GM18861 (cell line): ENCODE measurements around the gene KIR3DL1.
"Not testable (repeated sequence)": the region's sequence is repeated elsewhere in the genome, so short reads cannot be mapped to it uniquely, and the experiment has no call there.

Experiments
- ATAC-seq: cut with Tn5 transposase; IDR thresholded peaks from one replicate; pipeline ENCODE4 v1.9.1; 2021; ENCODE audit not compliant: unreplicated experiment

The KIR3DL1 gene

DNA sequence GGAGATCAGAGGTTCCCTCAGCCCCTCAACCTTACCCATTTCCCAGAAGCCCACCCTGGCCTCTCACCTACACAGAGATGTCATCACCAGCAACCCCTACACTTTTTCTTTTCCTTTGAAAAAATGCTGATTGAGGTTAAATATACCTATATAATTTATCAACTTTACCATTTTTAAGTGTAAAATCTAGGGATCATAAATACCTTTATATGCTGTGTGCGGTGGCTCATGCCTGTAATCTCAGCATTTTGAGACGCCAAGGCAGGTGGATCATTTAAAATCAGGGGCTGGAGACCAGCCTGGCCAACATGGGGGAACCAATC, 9.8 kb upstream of the KIR3DL1 start:
- ATAC-seq: no peak

DNA sequence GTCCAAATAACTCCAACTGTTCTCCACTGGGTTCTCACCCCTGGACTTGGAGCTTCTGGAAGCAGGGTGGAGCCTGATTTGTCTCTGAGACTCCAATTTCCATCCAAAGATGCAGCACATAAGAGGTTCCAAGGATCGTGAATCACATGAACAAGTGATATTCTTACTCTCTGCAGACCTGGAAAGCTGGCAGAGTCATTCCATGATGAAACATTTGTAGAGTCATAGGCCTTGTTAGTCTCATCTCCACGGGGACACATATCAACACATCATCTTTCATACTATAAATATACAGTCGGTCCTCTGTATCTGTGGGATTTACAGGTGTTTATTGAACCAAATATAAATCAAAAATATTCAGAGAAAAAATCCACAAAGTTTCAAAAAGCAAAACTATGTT, 1.7 kb upstream of the KIR3DL1 start:
- ATAC-seq: not testable (repeated sequence)

DNA sequence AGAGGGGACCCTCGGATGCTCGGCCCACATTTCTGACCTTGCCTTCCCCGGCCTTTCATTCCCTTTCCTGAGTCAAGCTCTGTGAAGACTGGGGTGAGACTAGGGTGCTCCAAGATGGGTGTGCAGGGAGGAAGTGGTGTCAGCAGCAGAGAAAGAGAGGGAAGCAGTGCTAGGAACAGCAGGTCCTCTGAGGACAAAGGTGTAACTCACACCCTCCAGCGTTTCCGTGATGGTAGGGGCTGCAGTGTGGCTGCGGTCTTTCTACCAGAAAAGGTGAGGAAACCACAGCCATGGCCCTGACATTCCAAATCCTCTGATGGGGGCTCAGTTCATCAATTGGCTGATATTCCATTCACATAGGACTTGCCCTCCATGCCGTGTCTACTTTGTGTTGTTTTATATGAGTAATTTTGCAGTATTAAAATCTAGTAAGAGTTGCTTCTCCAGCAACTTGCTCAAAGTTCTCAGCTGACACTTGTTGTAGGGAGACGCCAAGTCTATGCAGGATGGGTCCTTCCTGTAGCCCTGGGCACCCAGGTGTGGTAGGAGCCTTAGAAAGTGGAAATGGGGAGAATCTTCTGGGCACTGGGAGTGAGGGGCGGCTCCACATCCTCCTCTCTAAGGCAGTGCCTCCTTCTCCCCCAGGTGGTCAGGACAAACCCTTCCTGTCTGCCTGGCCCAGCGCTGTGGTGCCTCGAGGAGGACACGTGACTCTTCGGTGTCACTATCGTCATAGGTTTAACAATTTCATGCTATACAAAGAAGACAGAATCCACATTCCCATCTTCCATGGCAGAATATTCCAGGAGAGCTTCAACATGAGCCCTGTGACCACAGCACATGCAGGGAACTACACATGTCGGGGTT, 1.6 kb downstream of the KIR3DL1 start:
- ATAC-seq: no peak

DNA sequence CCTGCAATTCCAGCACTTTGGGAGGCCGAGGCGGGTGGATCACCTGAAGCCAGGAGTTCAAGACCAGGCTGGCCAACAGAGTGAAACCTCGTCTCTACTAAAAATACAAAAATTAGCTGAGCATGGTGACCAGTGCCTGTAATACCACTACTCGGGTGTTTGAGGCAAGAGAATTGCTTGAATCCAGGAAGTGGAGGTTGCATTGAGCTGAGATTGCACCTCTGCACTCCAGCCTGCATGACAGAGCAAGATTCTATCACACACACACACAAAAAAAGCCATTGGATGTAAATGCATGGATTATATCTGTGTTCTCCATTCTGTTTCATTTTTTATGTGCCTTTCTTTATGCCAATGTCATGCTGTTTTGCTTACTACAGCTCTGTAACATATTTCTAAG, 8.1 kb downstream of the KIR3DL1 start:
- not testable (repeated sequence) for ATAC-seq

DNA sequence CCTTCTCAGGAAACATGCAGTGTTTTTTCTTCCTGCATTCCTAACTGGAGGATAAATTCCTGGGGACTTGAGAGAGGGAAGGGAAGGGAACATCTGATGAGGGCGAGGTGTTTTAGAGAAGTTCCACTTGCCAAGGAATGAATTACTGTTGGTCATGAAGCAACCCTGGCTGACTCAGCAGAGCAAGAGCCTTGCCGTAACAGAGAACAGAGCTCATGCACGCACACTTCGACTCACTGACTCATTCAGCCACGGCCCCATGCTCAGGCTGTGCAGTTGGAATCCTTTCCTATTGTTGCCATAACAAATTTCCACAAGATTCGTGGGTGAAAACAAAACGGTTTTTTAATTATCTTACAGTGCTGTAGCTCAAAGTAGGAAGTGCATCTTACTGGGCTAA, 9.1 kb downstream of the KIR3DL1 start:
- ATAC-seq: not testable (repeated sequence)

DNA sequence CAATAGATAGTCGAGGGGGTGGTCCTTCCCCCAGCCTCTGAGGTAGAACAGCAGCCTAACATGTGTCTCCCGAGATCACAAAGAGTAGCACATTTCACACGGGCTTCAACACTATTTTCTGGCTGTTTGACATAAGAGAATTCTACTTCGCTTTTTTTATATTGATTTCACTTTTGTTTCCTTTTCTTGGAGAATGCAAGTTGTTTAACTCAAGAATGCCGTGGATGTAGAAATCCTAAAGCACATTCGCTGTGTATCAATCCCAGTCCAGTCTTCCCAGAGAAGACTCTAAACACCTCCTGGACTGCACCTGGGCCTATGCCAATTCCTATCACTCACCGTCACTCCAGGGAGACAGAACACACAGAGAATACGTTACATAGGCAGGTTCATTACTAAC, 11.8 kb downstream of the KIR3DL1 start:
- not testable (repeated sequence) for ATAC-seq

DNA sequence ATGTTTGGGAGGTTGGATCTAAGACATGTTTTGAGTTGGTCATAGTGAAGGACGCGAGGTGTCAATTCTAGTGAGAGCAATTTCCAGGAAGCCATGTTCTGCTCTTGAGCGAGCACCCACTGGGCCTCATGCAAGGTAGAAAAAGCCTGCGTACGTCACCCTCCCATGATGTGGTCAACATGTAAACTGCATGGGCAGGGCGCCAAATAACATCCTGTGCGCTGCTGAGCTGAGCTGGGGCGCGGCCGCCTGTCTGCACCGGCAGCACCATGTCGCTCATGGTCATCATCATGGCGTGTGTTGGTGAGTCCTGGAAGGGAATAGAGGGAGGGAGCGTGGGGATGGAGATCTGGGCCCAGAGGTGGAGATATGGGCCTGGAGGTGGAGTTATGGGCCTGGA, 16.2 kb downstream of the KIR3DL1 start, which contains the start of gene KIR2DS4:
Gene KIR2DS4 (plus strand): TSS at position 181 of the 400 bp plus-strand sequence.
- ATAC-seq: not testable (repeated sequence)

DNA sequence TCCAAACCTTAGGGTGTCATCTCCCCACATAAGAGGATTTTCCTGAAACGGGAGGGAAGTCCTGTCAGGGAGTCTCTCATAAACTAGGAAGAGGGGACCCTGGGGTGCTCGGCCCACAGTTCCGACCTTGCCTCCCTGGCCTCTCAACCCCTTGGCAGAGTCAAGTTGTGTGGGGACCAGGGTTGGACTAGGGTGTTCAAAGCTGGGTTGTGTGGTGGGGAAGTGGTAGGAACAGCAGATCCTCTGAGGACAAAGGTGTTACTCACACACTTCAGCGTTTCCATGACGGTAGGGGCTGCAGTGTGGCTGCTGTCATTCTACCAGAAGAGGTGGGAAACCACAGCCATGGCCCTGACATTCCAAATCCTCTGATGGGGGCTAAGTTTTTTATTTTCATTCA, 18.9 kb downstream of the KIR3DL1 start:
- ATAC-seq: not testable (repeated sequence)

DNA sequence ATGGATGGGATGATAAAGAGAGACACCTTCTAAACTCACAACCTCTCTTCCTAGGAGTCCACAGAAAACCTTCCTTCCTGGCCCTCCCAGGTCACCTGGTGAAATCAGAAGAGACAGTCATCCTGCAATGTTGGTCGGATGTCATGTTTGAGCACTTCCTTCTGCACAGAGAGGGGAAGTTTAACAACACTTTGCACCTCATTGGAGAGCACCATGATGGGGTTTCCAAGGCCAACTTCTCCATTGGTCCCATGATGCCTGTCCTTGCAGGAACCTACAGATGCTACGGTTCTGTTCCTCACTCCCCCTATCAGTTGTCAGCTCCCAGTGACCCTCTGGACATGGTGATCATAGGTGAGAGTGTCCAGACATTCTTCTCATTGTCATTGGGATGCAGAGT, 21.3 kb downstream of the KIR3DL1 start:
- ATAC-seq: not testable (repeated sequence)

DNA sequence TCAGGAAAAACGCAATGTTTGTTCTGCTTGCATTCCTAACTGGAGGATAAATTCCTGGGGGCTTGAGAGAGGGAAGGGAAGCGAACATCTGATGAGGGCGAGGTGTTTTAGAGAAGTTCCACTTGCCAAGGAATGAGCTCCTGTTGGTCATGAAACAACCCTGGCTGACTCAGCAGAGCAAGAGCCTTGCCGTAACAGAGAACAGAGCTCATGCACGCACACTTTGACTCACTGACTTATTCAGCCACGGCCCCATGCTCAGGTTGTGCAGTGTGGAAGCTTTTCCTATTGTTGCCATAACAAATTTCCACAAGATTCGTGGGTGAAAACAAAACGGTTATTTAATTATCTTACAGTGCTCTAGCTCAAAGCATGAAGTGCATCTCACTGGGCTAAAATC, 26.9 kb downstream of the KIR3DL1 start:
- not testable (repeated sequence) for ATAC-seq

DNA sequence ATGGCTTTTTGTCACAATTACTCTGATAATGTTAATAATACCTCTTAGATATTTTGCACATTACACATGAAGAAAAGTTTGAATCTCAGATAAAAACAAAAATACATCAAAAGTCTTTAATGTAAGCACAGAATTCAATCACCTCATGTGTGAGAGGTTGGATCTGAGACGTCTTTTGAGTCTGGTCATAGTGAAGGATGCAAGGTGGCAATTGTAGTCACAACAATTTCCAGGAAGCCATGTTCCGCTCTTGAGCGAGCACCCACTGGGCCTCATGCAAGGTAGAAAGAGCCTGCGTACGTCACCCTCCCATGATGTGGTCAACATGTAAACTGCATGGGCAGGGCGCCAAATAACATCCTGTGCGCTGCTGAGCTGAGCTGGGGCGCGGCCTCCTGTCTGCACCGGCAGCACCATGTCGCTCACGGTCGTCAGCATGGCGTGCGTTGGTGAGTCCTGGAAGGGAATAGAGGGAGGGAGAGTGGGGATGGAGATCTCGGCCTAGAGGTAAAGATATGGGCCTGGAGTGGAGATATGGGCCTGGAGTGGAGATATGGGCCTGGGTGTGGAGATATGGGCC, 33.9 kb downstream of the KIR3DL1 start, which contains the start of gene KIR3DL2:
Gene KIR3DL2 (plus strand): TSS at position 383 of the 580 bp plus-strand sequence. CDS start 33 bp downstream, at position 416.
- not testable (repeated sequence) for ATAC-seq

DNA sequence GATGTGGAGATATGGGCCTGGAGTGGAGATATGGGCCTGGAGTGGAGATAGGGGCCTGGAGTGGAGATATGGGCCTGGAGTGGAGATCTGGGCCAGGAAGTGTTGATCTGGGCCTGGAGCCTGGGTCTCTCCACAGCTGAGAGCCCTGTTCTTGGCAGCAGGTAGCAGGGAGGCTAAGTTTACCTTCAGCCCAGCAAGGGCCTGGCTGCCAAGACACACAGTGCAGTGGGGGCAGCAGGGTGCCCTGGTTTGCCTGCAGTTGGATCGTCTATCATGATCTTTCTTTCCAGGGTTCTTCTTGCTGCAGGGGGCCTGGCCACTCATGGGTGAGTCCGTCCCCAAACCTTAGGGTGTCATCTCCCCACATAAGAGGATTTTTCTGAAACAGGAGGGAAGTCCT, 34.7 kb downstream of the KIR3DL1 start:
- no peak for ATAC-seq

DNA sequence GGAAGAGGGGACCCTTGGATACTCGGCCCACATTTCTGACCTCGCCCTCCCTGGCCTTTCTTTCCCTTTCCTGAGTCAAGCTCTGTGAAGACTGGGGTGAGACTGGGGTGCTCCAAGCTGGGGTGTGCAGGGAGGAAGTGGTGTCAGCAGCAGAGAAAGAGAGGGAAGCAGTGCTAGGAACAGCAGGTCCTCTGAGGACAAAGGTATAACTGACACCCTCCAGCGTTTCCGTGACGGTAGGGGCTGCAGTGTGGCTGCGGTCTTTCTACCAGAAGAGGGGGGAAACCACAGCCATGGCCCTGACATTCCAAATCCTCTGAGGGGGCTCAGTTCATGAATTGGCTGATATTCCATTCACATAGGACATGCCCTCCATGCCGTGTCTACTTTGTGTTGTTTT, 35.1 kb downstream of the KIR3DL1 start:
- no peak for ATAC-seq

DNA sequence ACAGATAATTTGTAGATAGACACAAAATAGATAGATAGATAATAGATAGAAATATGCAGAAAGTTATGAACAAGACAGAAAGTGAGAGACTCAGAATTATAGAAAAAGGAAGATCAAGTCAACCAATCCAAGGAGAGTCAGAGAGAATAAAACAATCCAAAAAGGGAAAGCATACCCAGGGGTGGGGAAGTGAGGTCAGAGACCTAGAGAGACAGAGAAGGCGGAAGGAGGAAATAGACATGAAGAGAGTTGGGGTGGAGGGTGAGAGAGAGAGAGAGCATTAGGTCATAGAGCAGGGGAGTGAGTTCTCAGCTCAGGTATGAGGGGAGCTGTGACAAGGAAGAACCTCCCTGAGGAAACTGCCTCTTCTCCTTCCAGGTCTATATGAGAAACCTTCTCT, 39.0 kb downstream of the KIR3DL1 start:
- not testable (repeated sequence) for ATAC-seq

DNA sequence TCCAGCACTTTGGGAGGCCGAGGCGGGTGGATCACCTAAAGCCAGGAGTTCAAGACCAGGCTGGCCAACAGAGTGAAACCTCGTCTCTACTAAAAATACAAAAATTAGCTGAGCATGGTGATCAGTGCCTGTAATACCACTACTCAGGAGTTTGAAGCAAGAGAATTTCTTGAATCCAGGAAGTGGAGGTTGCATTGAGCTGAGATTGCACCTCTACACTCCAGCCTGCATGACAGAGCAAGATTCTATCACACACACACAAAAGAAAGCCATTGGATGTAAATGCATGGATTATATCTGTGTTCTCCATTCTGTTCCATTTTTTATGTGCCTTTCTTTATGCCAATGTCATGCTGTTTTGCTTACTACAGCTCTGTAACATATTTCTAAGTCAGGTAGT, 42.2 kb downstream of the KIR3DL1 start:
- not testable (repeated sequence) for ATAC-seq

DNA sequence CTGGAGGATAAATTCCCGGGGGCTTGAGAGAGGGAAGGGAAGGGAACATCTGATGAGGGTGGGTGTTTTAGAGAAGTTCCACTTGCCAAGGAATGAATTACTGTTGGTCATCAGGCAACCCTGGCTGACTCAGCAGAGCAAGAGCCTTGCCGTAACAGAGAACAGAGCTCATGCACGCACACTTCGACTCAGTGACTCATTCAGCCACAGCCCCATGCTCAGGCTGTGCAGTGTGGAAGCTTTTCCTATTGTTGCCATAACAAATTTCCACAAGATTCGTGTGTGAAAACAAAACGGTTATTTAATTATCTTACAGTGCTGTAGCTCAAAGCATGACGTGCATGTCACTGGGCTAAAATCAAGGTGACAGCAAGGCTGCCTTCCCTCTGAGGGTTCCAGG, 43.2 kb downstream of the KIR3DL1 start:
- not testable (repeated sequence) for ATAC-seq

DNA sequence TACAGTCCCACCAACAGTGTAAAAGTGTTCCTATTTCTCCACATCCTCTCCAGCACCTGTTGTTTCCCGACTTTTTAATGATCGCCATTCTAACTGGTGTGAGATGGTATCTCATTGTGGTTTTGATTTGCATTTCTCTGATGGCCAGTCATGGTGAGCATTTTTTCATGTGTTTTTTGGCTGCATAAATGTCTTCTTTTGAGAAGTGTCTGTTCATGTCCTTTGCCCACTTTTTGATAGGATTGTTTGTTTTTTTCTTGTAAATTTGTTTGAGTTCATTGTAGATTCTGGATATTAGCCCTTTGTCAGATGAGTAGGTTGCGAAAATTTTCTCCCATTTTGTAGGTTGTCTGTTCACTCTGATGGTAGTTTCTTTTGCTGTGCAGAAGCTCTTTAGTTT, 47.2 kb downstream of the KIR3DL1 start:
- not testable (repeated sequence) for ATAC-seq

DNA sequence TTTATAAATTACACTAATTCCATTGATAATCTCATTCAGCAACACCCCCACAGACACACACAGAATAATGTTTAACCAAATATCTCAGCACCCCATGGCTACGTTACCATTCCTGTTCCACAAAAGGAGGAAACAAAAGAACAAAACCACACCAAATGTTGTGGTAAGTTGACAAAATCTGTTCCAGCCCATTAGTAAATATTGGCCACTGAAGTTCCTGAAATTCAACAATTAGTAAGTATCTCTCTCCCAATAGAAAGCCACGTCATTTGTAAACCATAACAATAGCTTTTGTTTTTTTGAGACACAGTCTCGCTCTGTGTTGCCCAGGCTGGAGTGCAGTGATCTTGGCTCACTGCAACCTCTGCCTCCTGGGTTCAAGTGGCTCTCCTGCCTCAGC, 55.4 kb downstream of the KIR3DL1 start:
- no peak for ATAC-seq

DNA sequence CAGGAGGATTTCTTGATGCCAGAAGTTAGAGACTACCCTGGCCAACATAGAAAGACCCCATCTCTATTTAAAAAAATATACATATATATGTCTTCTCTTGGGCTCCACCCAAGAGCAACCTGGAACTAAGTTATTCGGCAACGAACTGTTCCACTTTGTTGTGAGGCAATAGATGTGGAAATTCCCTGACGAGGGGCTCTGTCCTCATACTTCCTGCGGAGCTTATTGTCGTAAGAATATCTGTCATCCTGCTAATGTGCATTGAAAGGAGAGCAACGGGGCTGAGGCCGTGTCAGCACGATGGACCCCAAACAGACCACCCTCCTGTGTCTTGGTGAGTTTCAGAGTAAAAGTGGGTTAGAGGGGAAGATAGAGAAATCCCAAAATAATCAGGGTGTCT, 57.7 kb downstream of the KIR3DL1 start, which contains the start of gene FCAR:
Gene FCAR (plus strand): TSS at position 246 of the 400 bp plus-strand sequence. CDS start 55 bp downstream, at position 301.
- ATAC-seq: no peak

DNA sequence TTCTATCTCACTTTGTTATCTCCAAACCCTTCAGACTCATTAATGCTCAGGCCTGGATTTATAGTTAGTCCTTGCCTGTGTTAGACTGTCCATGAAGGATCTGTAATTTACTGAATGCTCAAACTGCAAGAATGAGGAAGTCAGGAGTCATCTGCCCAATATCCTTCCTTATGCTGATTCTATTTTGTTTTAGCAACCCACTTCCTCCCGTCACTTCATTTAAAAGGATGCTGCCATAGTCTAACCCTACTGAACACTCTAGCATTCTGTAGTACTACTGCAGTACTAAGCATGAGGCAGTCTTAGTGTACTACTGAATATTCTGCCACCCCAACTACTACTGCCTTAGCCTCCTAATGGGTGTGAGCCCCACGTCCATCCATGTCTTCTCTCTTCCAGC, 59.2 kb downstream of the KIR3DL1 start:
- ATAC-seq: no peak

DNA sequence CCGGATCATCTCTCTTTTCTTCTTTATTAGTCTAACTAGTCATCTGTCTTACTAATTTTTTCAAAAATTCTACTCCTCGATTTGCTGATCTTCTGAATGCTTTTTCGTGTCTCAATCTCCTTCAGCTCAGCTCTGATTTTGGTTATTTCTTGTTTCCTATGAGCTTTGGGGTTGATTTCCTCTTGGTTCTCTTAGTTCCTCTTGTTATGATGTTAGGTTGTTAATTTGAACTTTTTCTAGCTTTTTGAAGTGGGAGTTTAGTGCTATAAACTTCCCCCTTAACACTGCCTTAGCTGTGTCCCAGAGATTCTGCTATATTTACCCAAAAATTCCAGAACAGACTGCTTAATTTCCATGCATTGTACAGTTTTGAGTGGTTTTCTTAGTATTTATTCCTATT, 61.2 kb downstream of the KIR3DL1 start:
- no peak for ATAC-seq
